Chondrocyte (in vitro differentiated cells): ENCODE results near the gene RBM38. TPM values are rescaled to one million over a fixed set of nuclear protein-coding genes. Genes with fewer than 3 reads are reported as not detected.

Source experiments
- DNase-seq: peaks from one replicate; pipeline ENCODE4 v3.0.0; 2021; ENCODE audit warnings: mixed read lengths, low spot score
- H3K27ac Mint-ChIP-seq: one replicate; pipeline ENCODE4 v1.8.0; 2021; ENCODE audit warnings: mild to moderate bottlenecking, moderate library complexity, mixed read lengths; ENCODE audit not compliant: unreplicated experiment
- H3K27me3 Mint-ChIP-seq: 2 replicates; pipeline ENCODE4 v1.8.0; 2021; ENCODE audit warnings: low read depth, mixed read lengths
- H3K36me3 Mint-ChIP-seq: 2 replicates; pipeline ENCODE4 v1.8.0; 2021; ENCODE audit warnings: low read depth, mixed read lengths
- H3K4me1 Mint-ChIP-seq: 2 replicates; pipeline ENCODE4 v1.8.0; 2021; ENCODE audit warnings: low read depth, mild to moderate bottlenecking, mixed read lengths
- H3K4me3 Mint-ChIP-seq: one replicate; pipeline ENCODE4 v1.8.0; 2021; ENCODE audit warnings: mild to moderate bottlenecking, moderate library complexity, mixed read lengths; ENCODE audit not compliant: unreplicated experiment
- H3K9me3 Mint-ChIP-seq: 2 replicates; pipeline ENCODE4 v1.8.0; 2021; ENCODE audit warnings: low read depth, mixed read lengths
- CTCF ChIP-seq: fragments of 200-600 bp; sonication (generic); IDR thresholded peaks from 2 replicates; pipeline ENCODE4 v1.5.0; 2021; ENCODE audit warnings: antibody characterized with exemption, mild to moderate bottlenecking, moderate library complexity
- total RNA-seq: library from RNA; stranded (reverse); gene quantifications from 3 replicates; pipeline ENCODE4 v1.2.1, GENCODE V29; 2021

RBM38 gene
- total RNA-seq, 1 donor from 2014 or later: 11.2 TPM

- Mint-ChIP-seq H3K9me3 (no peaks in the 10 kb centered on the region), H3K4me3 (no peak overlapping the region), H3K27me3 (no peaks in the 10 kb centered on the region), H3K36me3 (peaks cover 8% of the 10 kb centered on the region), H3K4me1 (peaks cover 2% of the 10 kb centered on the region), H3K27ac (no peak overlapping the region)
- no peak for TF ChIP-seq CTCF
- DNase-seq: no peak
Observed at GRCh38 chr20:57411406-57412283, 20.4 kb downstream of the RBM38 start.

GRCh38 chr20:57412347-57413029, 21.3 kb downstream of the RBM38 start:
- Mint-ChIP-seq H3K27ac (no peak overlapping the region), H3K4me3 (no peak overlapping the region), H3K9me3 (no peaks in the 10 kb centered on the region), H3K36me3 (peaks cover 6% of the 10 kb centered on the region), H3K4me1 (peaks cover 2% of the 10 kb centered on the region), H3K27me3 (peaks cover 4% of the 10 kb centered on the region)
- no peak for DNase-seq
- no peak for TF ChIP-seq CTCF

GRCh38 chr20:57413986-57414385, 22.8 kb downstream of the RBM38 start:
- TF ChIP-seq CTCF: no peak
- no peaks in the 10 kb centered on the region for H3K9me3 Mint-ChIP-seq
- no peak overlapping the region for H3K27ac Mint-ChIP-seq
- H3K27me3 Mint-ChIP-seq: peaks cover 6% of the 10 kb centered on the region
- no peak overlapping the region for H3K4me3 Mint-ChIP-seq
- DNase-seq: no peak
- peaks cover under 1% of the 10 kb centered on the region for H3K4me1 Mint-ChIP-seq
- H3K36me3 Mint-ChIP-seq: no peaks in the 10 kb centered on the region

- no peaks in the 10 kb centered on the region for H3K9me3 Mint-ChIP-seq
- H3K4me3 Mint-ChIP-seq: no peak overlapping the region
- H3K27ac Mint-ChIP-seq: no peak overlapping the region
- no peak for DNase-seq
- peaks cover 7% of the 10 kb centered on the region for H3K27me3 Mint-ChIP-seq
- TF ChIP-seq CTCF: no peak
- no peaks in the 10 kb centered on the region for H3K36me3 Mint-ChIP-seq
- H3K4me1 Mint-ChIP-seq: no peaks in the 10 kb centered on the region
Observed at GRCh38 chr20:57414867-57415592, 23.8 kb downstream of the RBM38 start.

- Mint-ChIP-seq H3K9me3 (no peaks in the 10 kb centered on the region), H3K4me1 (no peaks in the 10 kb centered on the region), H3K4me3 (no peak overlapping the region), H3K36me3 (no peaks in the 10 kb centered on the region), H3K27ac (no peak overlapping the region), H3K27me3 (peaks cover 9% of the 10 kb centered on the region)
- no peak for DNase-seq
- no peak for TF ChIP-seq CTCF
Observed at GRCh38 chr20:57415771-57416170, 24.6 kb downstream of the RBM38 start.
